ENCODE measurements around the gene CRIM1. TPM values are rescaled to one million over a fixed set of nuclear protein-coding genes. Genes with fewer than 3 reads are reported as not detected.

CRIM1 gene
- total and polyA plus RNA-seq, 4 donors = 2.2 to 22.1 (median 9.6) TPM

DNA sequence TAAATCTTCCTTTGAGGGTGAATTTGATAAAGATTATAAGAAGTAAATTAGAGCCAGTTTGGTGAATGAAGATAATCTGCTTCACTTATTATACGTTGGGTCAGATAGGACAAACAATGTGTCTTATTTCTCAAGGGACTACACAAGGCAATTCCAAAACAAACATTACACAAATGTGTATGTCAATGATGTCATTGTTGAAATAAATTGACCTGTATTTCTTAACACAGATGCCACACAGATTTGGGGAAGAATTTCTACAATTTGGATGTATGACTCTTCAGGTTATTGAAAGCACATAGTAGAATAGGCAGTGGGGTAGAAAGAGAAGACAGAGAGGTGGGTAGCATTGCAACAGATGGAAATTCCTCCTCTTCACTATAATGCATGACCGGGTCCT is 6.9 kb upstream of the CRIM1 start:
- no peaks in the 10 kb centered on the region for H3K36me3 ChIP-seq (ENCODE audit: control insufficient read depth in 4 of 4, insufficient read depth in 3 of 4, low read depth in 1 of 4, low read length in 3 of 4)
- WGBS = 63% methylated on average over 2 of the region's 2 CpGs
- no peak overlapping the region for H3K9ac ChIP-seq (ENCODE audit: low read depth in 1 of 2, low read length in 2 of 2)
- no peak for DNase-seq (ENCODE audit: low spot score)
- TF ChIP-seq, protein P1, sequence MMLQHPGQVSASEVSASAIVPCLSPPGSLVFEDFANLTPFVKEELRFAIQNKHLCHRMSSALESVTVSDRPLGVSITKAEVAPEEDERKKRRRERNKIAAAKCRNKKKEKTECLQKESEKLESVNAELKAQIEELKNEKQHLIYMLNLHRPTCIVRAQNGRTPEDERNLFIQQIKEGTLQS (IDR thresholded peaks at IDR 0.05) = no peak
- no peak for TF ChIP-seq GABPA (IDR thresholded peaks at IDR 0.05 in 1 of 2, conservative IDR thresholded peaks at IDR 0.05 in 1 of 2)
- no peak for TF ChIP-seq JUND (IDR thresholded peaks at IDR 0.05)
- TF ChIP-seq SP1 (IDR thresholded peaks at IDR 0.05) = no peak
- TF ChIP-seq RAD21 (IDR thresholded peaks at IDR 0.05) = no peak
- no peak for TF ChIP-seq EGR1 (IDR thresholded peaks at IDR 0.05; ENCODE audit: low read depth in 2 of 2)
- TF ChIP-seq, protein P2, sequence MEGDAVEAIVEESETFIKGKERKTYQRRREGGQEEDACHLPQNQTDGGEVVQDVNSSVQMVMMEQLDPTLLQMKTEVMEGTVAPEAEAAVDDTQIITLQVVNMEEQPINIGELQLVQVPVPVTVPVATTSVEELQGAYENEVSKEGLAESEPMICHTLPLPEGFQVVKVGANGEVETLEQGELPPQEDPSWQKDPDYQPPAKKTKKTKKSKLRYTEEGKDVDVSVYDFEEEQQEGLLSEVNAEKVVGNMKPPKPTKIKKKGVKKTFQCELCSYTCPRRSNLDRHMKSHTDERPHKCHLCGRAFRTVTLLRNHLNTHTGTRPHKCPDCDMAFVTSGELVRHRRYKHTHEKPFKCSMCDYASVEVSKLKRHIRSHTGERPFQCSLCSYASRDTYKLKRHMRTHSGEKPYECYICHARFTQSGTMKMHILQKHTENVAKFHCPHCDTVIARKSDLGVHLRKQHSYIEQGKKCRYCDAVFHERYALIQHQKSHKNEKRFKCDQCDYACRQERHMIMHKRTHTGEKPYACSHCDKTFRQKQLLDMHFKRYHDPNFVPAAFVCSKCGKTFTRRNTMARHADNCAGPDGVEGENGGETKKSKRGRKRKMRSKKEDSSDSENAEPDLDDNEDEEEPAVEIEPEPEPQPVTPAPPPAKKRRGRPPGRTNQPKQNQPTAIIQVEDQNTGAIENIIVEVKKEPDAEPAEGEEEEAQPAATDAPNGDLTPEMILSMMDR (IDR thresholded peaks at IDR 0.05; ENCODE audit: low read depth, low read length, missing input control) = no peak
- TF ChIP-seq, protein P3, sequence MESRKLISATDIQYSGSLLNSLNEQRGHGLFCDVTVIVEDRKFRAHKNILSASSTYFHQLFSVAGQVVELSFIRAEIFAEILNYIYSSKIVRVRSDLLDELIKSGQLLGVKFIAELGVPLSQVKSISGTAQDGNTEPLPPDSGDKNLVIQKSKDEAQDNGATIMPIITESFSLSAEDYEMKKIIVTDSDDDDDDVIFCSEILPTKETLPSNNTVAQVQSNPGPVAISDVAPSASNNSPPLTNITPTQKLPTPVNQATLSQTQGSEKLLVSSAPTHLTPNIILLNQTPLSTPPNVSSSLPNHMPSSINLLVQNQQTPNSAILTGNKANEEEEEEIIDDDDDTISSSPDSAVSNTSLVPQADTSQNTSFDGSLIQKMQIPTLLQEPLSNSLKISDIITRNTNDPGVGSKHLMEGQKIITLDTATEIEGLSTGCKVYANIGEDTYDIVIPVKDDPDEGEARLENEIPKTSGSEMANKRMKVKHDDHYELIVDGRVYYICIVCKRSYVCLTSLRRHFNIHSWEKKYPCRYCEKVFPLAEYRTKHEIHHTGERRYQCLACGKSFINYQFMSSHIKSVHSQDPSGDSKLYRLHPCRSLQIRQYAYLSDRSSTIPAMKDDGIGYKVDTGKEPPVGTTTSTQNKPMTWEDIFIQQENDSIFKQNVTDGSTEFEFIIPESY (IDR thresholded peaks at IDR 0.05) = no peak
- no peak for TF ChIP-seq HNF4A (conservative IDR thresholded peaks at IDR 0.05)
- H3K4me1 ChIP-seq (ENCODE audit: control insufficient read depth in 4 of 4, insufficient read depth in 4 of 4, low read length in 3 of 4) = no peaks in the 10 kb centered on the region
- H3K27me3 ChIP-seq (ENCODE audit: control insufficient read depth in 4 of 4, insufficient read depth in 4 of 4, low read length in 3 of 4) = no peaks in the 10 kb centered on the region
- H3K4me3 ChIP-seq (ENCODE audit: low read depth in 1 of 3, low read length in 3 of 3) = no peak overlapping the region
- H3K27ac ChIP-seq (ENCODE audit: low read depth in 1 of 2, low read length in 2 of 2) = no peak overlapping the region
- no peaks in the 10 kb centered on the region for H3K9me3 ChIP-seq (ENCODE audit: control insufficient read depth in 4 of 4, low read length in 3 of 4)

DNA sequence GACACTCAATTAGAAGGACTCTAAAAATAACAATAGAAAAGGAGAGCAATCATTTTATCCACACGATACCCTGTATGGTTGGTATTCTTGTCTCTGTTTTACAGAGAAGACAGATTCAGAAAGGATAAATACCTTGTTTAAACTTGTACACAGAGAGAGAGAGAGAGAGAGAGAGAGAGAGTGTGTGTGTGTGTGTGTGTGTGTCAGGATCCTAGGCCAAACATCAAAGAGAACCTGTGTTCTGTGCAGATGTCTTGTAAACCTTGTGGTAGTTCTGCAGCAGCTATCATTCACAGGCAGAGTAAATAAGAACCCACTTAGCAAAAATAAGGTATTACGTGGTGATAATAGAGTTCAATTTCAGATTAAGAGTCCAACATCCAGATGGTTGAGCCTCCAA is 4.3 kb upstream of the CRIM1 start:
- TF ChIP-seq FOXA1 (IDR thresholded peaks at IDR 0.05) (no peak), HNF4G (IDR thresholded peaks at IDR 0.05) (no peak), RXRA (IDR thresholded peaks at IDR 0.05) (no peak), RAD21 (IDR thresholded peaks at IDR 0.05) (no peak), EGR1 (IDR thresholded peaks at IDR 0.05; ENCODE audit: low read depth in 2 of 2) (no peak), FOXA2 (IDR thresholded peaks at IDR 0.05) (no peak), GABPA (IDR thresholded peaks at IDR 0.05 in 1 of 2, conservative IDR thresholded peaks at IDR 0.05 in 1 of 2) (no peak), HNF4A (conservative IDR thresholded peaks at IDR 0.05) (no peak), YY1 (IDR thresholded peaks at IDR 0.05) (no peak), SP1 (IDR thresholded peaks at IDR 0.05) (no peak), NR2F2 (IDR thresholded peaks at IDR 0.05) (no peak), JUND (IDR thresholded peaks at IDR 0.05) (no peak), TAF1 (conservative IDR thresholded peaks at IDR 0.05) (no peak)
- TF ChIP-seq, protein P3 (IDR thresholded peaks at IDR 0.05) = no peak
- TF ChIP-seq, protein P2 (IDR thresholded peaks at IDR 0.05; ENCODE audit: low read depth, low read length, missing input control) = no peak
- TF ChIP-seq, protein P1 (IDR thresholded peaks at IDR 0.05) = no peak
- TF ChIP-seq, protein P4, sequence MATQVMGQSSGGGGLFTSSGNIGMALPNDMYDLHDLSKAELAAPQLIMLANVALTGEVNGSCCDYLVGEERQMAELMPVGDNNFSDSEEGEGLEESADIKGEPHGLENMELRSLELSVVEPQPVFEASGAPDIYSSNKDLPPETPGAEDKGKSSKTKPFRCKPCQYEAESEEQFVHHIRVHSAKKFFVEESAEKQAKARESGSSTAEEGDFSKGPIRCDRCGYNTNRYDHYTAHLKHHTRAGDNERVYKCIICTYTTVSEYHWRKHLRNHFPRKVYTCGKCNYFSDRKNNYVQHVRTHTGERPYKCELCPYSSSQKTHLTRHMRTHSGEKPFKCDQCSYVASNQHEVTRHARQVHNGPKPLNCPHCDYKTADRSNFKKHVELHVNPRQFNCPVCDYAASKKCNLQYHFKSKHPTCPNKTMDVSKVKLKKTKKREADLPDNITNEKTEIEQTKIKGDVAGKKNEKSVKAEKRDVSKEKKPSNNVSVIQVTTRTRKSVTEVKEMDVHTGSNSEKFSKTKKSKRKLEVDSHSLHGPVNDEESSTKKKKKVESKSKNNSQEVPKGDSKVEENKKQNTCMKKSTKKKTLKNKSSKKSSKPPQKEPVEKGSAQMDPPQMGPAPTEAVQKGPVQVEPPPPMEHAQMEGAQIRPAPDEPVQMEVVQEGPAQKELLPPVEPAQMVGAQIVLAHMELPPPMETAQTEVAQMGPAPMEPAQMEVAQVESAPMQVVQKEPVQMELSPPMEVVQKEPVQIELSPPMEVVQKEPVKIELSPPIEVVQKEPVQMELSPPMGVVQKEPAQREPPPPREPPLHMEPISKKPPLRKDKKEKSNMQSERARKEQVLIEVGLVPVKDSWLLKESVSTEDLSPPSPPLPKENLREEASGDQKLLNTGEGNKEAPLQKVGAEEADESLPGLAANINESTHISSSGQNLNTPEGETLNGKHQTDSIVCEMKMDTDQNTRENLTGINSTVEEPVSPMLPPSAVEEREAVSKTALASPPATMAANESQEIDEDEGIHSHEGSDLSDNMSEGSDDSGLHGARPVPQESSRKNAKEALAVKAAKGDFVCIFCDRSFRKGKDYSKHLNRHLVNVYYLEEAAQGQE (IDR thresholded peaks at IDR 0.05) = no peak
- TF ChIP-seq, protein P5, sequence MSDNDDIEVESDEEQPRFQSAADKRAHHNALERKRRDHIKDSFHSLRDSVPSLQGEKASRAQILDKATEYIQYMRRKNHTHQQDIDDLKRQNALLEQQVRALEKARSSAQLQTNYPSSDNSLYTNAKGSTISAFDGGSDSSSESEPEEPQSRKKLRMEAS (IDR thresholded peaks at IDR 0.05) = no peak
- no peak overlapping the region for H3K9ac ChIP-seq (ENCODE audit: low read depth in 1 of 2, low read length in 2 of 2)
- peaks cover under 1 to 14% (median 8%) of the 10 kb centered on the region in 4 donors for H3K4me1 ChIP-seq (ENCODE audit: control insufficient read depth in 4 of 4, insufficient read depth in 4 of 4, low read length in 3 of 4)
- H3K27me3 ChIP-seq (ENCODE audit: control insufficient read depth in 4 of 4, insufficient read depth in 4 of 4, low read length in 3 of 4) = no peaks in the 10 kb centered on the region
- DNase-seq (ENCODE audit: low spot score) = no peak
- H3K4me3 ChIP-seq (ENCODE audit: low read depth in 1 of 3, low read length in 3 of 3) = no peak overlapping the region
- H3K9me3 ChIP-seq (ENCODE audit: control insufficient read depth in 4 of 4, low read length in 3 of 4) = no peaks in the 10 kb centered on the region
- no peak overlapping the region for H3K27ac ChIP-seq (ENCODE audit: low read depth in 1 of 2, low read length in 2 of 2)
- WGBS = 87% methylated on average over 2 of the region's 2 CpGs
- no peaks in the 10 kb centered on the region for H3K36me3 ChIP-seq (ENCODE audit: control insufficient read depth in 4 of 4, insufficient read depth in 3 of 4, low read depth in 1 of 4, low read length in 3 of 4)
